Right lobe of liver (tissue), 6 donors: Measurements from ENCODE around the gene SGTA. TPM values are rescaled to one million over a fixed set of nuclear protein-coding genes. Genes with fewer than 3 reads are reported as not detected.

Experiments
- ATAC-seq, 4 donors: fragments of 200-7000 bp; cut with Tn5 transposase; one replicate each; pipeline ENCODE4 v1.9.1; 2020; ENCODE audit warnings: mild to moderate bottlenecking in 4 of 4, moderate library complexity in 4 of 4
- DNase-seq, 3 donors: peaks; one replicate each; pipeline ENCODE4 v3.0.0-alpha.2; 2020
- H3K27ac ChIP-seq, 3 donors: fragments of 200-600 bp; one replicate each; pipeline ENCODE4 v1.8.0; 2022
- H3K27me3 ChIP-seq, 2 donors: fragments of 200-600 bp; one replicate each; pipeline ENCODE4 v1.8.0; 2022
- H3K36me3 ChIP-seq, 4 donors: fragments of 200-600 bp; sonication (generic) in 1 of 4; one replicate each; pipeline versions ENCODE4 v1.5.1 to v1.8.0; 2017 to 2022; ENCODE audit warnings: control low read depth in 1 of 4
- H3K4me1 ChIP-seq, 4 donors: fragments of 200-600 bp; sonication (generic) in 1 of 4; one replicate each; pipeline versions ENCODE4 v1.5.1 to v1.8.0; 2017 to 2022; ENCODE audit warnings: control low read depth in 1 of 4
- H3K4me3 ChIP-seq, 3 donors: fragments of 200-600 bp; one replicate each; pipeline ENCODE4 v1.8.0; 2022
- H3K9me3 ChIP-seq, 4 donors: fragments of 200-600 bp; sonication (generic) in 1 of 4; one replicate each; pipeline versions ENCODE4 v1.5.1 to v1.8.0; 2017 to 2022; ENCODE audit warnings: control low read depth in 1 of 4
- CTCF ChIP-seq, 4 donors: fragments of 200-600 bp in 3 of 4; fragments of 450-650 bp in 1 of 4; IDR thresholded peaks; one replicate each; pipeline versions ENCODE4 v1.5.1 to v1.8.0; 2016 to 2022; ENCODE audit warnings: antibody characterized with exemption in 4 of 4, mild to moderate bottlenecking in 2 of 4
- POLR2A ChIP-seq: fragments of 450-650 bp; IDR thresholded peaks from one replicate; pipeline ENCODE4 v1.6.1; 2017; ENCODE audit warnings: antibody characterized with exemption, mild to moderate bottlenecking
- WGBS: methylation state at CpG from one replicate; pipeline ENCODE4 v1.1.6; 2018; ENCODE audit warnings: low coverage, low lambda C conversion rate; ENCODE audit not compliant: insufficient coverage; ENCODE audit errors: missing lambda C conversion rate; 5-methylcytosine and 5-hydroxymethylcytosine counted together
- intact Hi-C, 2 donors: fragments of 100-400 bp; cut with DNase I; formaldehyde crosslinking; loops; one replicate each; pipeline versions ENCODE4 v1.11.2 to v1.14.1; 2022
- total RNA-seq, 6 experiments: library from RNA; depleted of rRNA in 2 of 6; stranded (reverse); fragments of >200 nt in 2 of 6; fragmentation: NEBNext Ultra II Directional in 3 of 6; extraction: Animal tissue kit (Norgen Biotek cat#: 25700) in 3 of 6; gene quantifications; one replicate each; pipeline versions ENCODE4 v1.1.0 to v1.2.4, GENCODE V29; 2016 to 2023
- donor health status: DM: no; HTN: yes; CAD: no.
- donor health status: DM: no; HTN: no; CAD: no.
- donor health status: DM: no; HTN: no; CAD: no.
- donor health status: DM: no; HTN: yes; CAD: no.
- donor health status: DM: no; HTN: yes; CAD: no.

SGTA gene
- total RNA-seq, 6 experiments from 2014 or later: 21.5 to 41.7 (median 23.7) TPM

- H3K36me3 ChIP-seq: peaks cover 0 to 39% (median 11%) of the 10 kb centered on the region in 4 donors
- WGBS: no CpG with 5 or more reads among the region's 19 CpGs
- H3K9me3 ChIP-seq: no peaks in the 10 kb centered on the region
- no peaks in the 10 kb centered on the region for H3K27me3 ChIP-seq
- H3K4me3 ChIP-seq: no peak overlapping the region
- DNase-seq (no peak), ATAC-seq (no peak)
- TF ChIP-seq CTCF (IDR thresholded peaks at IDR 0.05) (no peak), POLR2A (no peak)
- H3K27ac ChIP-seq: no peak overlapping the region
- intact Hi-C loops: no loop called here
- peaks cover 0 to 5% (median under 1%) of the 10 kb centered on the region in 4 donors for H3K4me1 ChIP-seq
Observed at GRCh38 chr19:2767688-2768087, 15.4 kb downstream of the SGTA start.

GRCh38 chr19:2766594-2767372 lies 16.3 kb downstream of the SGTA start:
- no peaks in the 10 kb centered on the region for H3K9me3 ChIP-seq
- 99% methylated on average over 16 of the region's 35 CpGs for WGBS
- H3K27ac ChIP-seq: no peak overlapping the region
- intact Hi-C loops: no loop called here
- H3K4me3 ChIP-seq: no peak overlapping the region
- ATAC-seq: no peak
- no peak for DNase-seq
- peaks cover 0 to 39% (median 11%) of the 10 kb centered on the region in 4 donors for H3K36me3 ChIP-seq
- H3K4me1 ChIP-seq: peaks cover 0 to 5% (median under 1%) of the 10 kb centered on the region in 4 donors
- no peaks in the 10 kb centered on the region for H3K27me3 ChIP-seq
- no peak for TF ChIP-seq CTCF (IDR thresholded peaks at IDR 0.05)
- no peak for TF ChIP-seq POLR2A

- Histone ChIP-seq H3K36me3 (peaks cover 0 to 39% (median 11%) of the 10 kb centered on the region in 4 donors), H3K27me3 (no peaks in the 10 kb centered on the region), H3K27ac (no peak overlapping the region), H3K9me3 (no peaks in the 10 kb centered on the region), H3K4me3 (no peak overlapping the region), H3K4me1 (peaks cover 0 to 3% (median under 1%) of the 10 kb centered on the region in 4 donors)
- 86% methylated on average over 6 of the region's 15 CpGs for WGBS
- DNase-seq (no peak), ATAC-seq (no peak)
- TF ChIP-seq CTCF (IDR thresholded peaks at IDR 0.05): no peak
- TF ChIP-seq POLR2A: no peak
- intact Hi-C loops: no loop called here
Observed at GRCh38 chr19:2765376-2765775, 17.7 kb downstream of the SGTA start.

- H3K36me3 ChIP-seq: peaks cover 0 to 39% (median 11%) of the 10 kb centered on the region in 4 donors
- DNase-seq (no peak), ATAC-seq (no peak)
- no peak overlapping the region for H3K4me3 ChIP-seq
- intact Hi-C loops: no loop called here
- H3K27ac ChIP-seq: no peak overlapping the region
- no peaks in the 10 kb centered on the region for H3K27me3 ChIP-seq
- 93% methylated on average over 18 of the region's 21 CpGs for WGBS
- no peak for TF ChIP-seq CTCF (IDR thresholded peaks at IDR 0.05)
- no peaks in the 10 kb centered on the region for H3K9me3 ChIP-seq
- no peaks in the 10 kb centered on the region for H3K4me1 ChIP-seq
Observed at GRCh38 chr19:2764945-2765344, 18.1 kb downstream of the SGTA start.
